ENCODE measurements around the gene MSH6.

- no peak for TF ChIP-seq POLR2A (IDR thresholded peaks at IDR 0.05; ENCODE audit: low read length)
- no peak for TF ChIP-seq GATA1 (IDR thresholded peaks at IDR 0.05; ENCODE audit: low read depth, low read length)
Observed at GRCh38 chr2:47798631-47799030, 15.7 kb downstream of the MSH6 start.

Measured in erythroblast (primary cell).